H1 (cell line): ENCODE data around the gene ZNF292. TPM values are rescaled to one million over a fixed set of nuclear protein-coding genes. Genes with fewer than 3 reads are reported as not detected.

Experiments used
- CTCF ChIA-PET: fragments of 300-600 bp; sonication (Branson Sonifier 250); formaldehyde crosslinking; loops from one replicate; lab custom pipeline; 2021; ENCODE audit not compliant: partially characterized antibody; lab: Charles Lee
- POLR2A ChIA-PET: fragments of 300-600 bp; sonication (Branson Sonifier 250); formaldehyde crosslinking; loops from one replicate; lab custom pipeline; 2021; ENCODE audit warnings: inconsistent platforms; ENCODE audit not compliant: partially characterized antibody; lab: Charles Lee
- DNase-seq, 2 experiments: peaks; one replicate each; pipeline versions ENCODE4 v3.0.0 to v3.0.0-alpha.2; 2010 to 2022; ENCODE audit warnings: low spot score in 2 of 2, low read depth in 1 of 2, mixed read lengths in 1 of 2
- FAIRE-seq: peaks from 2 replicates; lab custom pipeline; 2011; peaks lifted over from hg19 to GRCh38; lab: Jason Lieb, UNC
- H2AFZ ChIP-seq: 2 replicates; pipeline ENCODE4 v1.8.1; 2012; ENCODE audit warnings: low read length, inconsistent platforms
- H2AK5ac ChIP-seq: 2 replicates; pipeline ENCODE4 v1.6.1; 2013; ENCODE audit warnings: low read depth, low read length
- H2BK120ac ChIP-seq: replicated peaks from 2 replicates; pipeline ENCODE3; 2013; ENCODE audit warnings: low read depth, low read length, inconsistent platforms
- H2BK12ac ChIP-seq: 2 replicates; pipeline ENCODE4 v1.6.1; 2013; ENCODE audit warnings: low read depth, low read length
- H2BK15ac ChIP-seq: 2 replicates; pipeline ENCODE4 v1.6.1; 2013; ENCODE audit warnings: low read length
- H2BK20ac ChIP-seq: 2 replicates; pipeline ENCODE4 v1.6.1; 2013; ENCODE audit warnings: low read length
- H2BK5ac ChIP-seq: 2 replicates; pipeline ENCODE4 v1.6.1; 2013; ENCODE audit warnings: low read depth, low read length
- H3K14ac ChIP-seq: 2 replicates; pipeline ENCODE4 v1.6.1; 2013; ENCODE audit warnings: inconsistent platforms; ENCODE audit not compliant: insufficient read length
- H3K18ac ChIP-seq: 2 replicates; pipeline ENCODE4 v1.6.1; 2013; ENCODE audit warnings: low read length; ENCODE audit errors: extremely low read depth
- H3K23ac ChIP-seq: 2 replicates; pipeline ENCODE4 v1.6.1; 2013; ENCODE audit warnings: inconsistent platforms; ENCODE audit not compliant: insufficient read length
- H3K23me2 ChIP-seq: 2 replicates; pipeline ENCODE4 v1.6.1; 2013; ENCODE audit warnings: low read depth, low read length
- H3K27ac ChIP-seq: 2 replicates; pipeline ENCODE4 v1.6.1; 2011; ENCODE audit warnings: low read depth, low read length, inconsistent platforms
- H3K27me3 ChIP-seq, 4 experiments: replicated peaks in 1 of 4; 1 replicate in 1 of 4; 2 replicates in 3 of 4; pipeline versions ENCODE4 v1.6.1 to v1.8.1; 2011 to 2013; ENCODE audit warnings: low read length in 3 of 4, mild to moderate bottlenecking in 3 of 4, inconsistent platforms in 2 of 4, mixed read lengths in 2 of 4, moderate library complexity in 1 of 4; ENCODE audit not compliant: control insufficient read depth in 3 of 4, insufficient read depth in 3 of 4; ENCODE audit errors: extremely low read depth in 1 of 4
- H3K36me3 ChIP-seq, 4 experiments: 2 replicates each; pipeline versions ENCODE4 v1.6.1 to v1.8.1; 2011 to 2013; ENCODE audit warnings: mild to moderate bottlenecking in 4 of 4, low read length in 3 of 4, moderate library complexity in 2 of 4, control low read depth in 1 of 4, inconsistent platforms in 1 of 4; ENCODE audit not compliant: insufficient read depth in 4 of 4, control insufficient read depth in 2 of 4
- H3K4ac ChIP-seq: replicated peaks from 2 replicates; pipeline ENCODE3; 2013; ENCODE audit warnings: low read length, low read depth, mixed read lengths, inconsistent platforms; ENCODE audit not compliant: insufficient read length
- H3K4me1 ChIP-seq, 4 experiments: replicated peaks in 1 of 4; 1 replicate in 1 of 4; 2 replicates in 3 of 4; pipeline versions ENCODE4 v1.6.1 to v1.8.1; 2011 to 2013; ENCODE audit warnings: low read length in 3 of 4, inconsistent platforms in 2 of 4, mixed read lengths in 1 of 4; ENCODE audit not compliant: insufficient read depth in 4 of 4, control insufficient read depth in 3 of 4
- H3K4me2 ChIP-seq, 2 experiments: 2 replicates each; pipeline versions ENCODE4 v1.6.1 to v1.8.1; 2011 to 2013; ENCODE audit warnings: low read depth in 2 of 2, low read length in 2 of 2, control low read depth in 1 of 2, inconsistent platforms in 1 of 2, mild to moderate bottlenecking in 1 of 2; ENCODE audit not compliant: insufficient read depth in 1 of 2
- H3K4me3 ChIP-seq, 4 experiments: fragments of 200-600, 300-600 bp in 1 of 4; sonication (generic), shearing (Covaris generic), sonication (Bioruptor Twin) in 1 of 4; 2 replicates each; pipeline versions ENCODE4 v1.5.1 to v1.8.1; 2011 to 2016; ENCODE audit warnings: low read length in 4 of 4, low read depth in 3 of 4, control low read depth in 2 of 4, inconsistent platforms in 2 of 4, mild to moderate bottlenecking in 2 of 4, mixed read lengths in 1 of 4, moderate library complexity in 1 of 4; ENCODE audit not compliant: insufficient read depth in 2 of 4; ENCODE audit errors: extremely low read depth in 1 of 4
- H3K56ac ChIP-seq: replicated peaks from 2 replicates; pipeline ENCODE3; 2013; ENCODE audit warnings: low read depth, mild to moderate bottlenecking, mixed read lengths, low read length, inconsistent platforms; ENCODE audit not compliant: insufficient read length
- H3K79me1 ChIP-seq: 2 replicates; pipeline ENCODE4 v1.6.1; 2013; ENCODE audit warnings: low read depth, low read length, control low read depth
- H3K79me2 ChIP-seq, 2 experiments: 2 replicates each; pipeline versions ENCODE4 v1.6.1 to v1.8.1; 2012 to 2013; ENCODE audit warnings: low read length in 2 of 2, mild to moderate bottlenecking in 2 of 2, inconsistent platforms in 1 of 2; ENCODE audit not compliant: insufficient read depth in 2 of 2, control insufficient read depth in 1 of 2
- H3K9ac ChIP-seq, 4 experiments: replicated peaks in 1 of 4; 1 replicate in 1 of 4; 2 replicates in 3 of 4; pipeline versions ENCODE4 v1.6.1 to v1.8.1; 2011 to 2013; ENCODE audit warnings: low read depth in 3 of 4, low read length in 3 of 4, control low read depth in 2 of 4, mild to moderate bottlenecking in 2 of 4, moderate library complexity in 2 of 4, inconsistent platforms in 1 of 4; ENCODE audit errors: extremely low read depth in 1 of 4
- H3K9me3 ChIP-seq, 2 experiments: 2 replicates each; pipeline versions ENCODE4 v1.6.1 to v1.8.1; 2012 to 2013; ENCODE audit warnings: mild to moderate bottlenecking in 2 of 2, moderate library complexity in 2 of 2, control low read depth in 1 of 2, inconsistent platforms in 1 of 2, low read depth in 1 of 2, low read length in 1 of 2, mixed read lengths in 1 of 2; ENCODE audit not compliant: insufficient read depth in 2 of 2
- H4K20me1 ChIP-seq, 2 experiments: replicated peaks in 1 of 2; 2 replicates each; pipeline versions ENCODE3 to v1.8.1; 2011 to 2013; ENCODE audit warnings: inconsistent platforms in 2 of 2, low read length in 2 of 2, mild to moderate bottlenecking in 1 of 2; ENCODE audit not compliant: insufficient read depth in 2 of 2, control insufficient read depth in 1 of 2
- H4K5ac ChIP-seq: 2 replicates; pipeline ENCODE4 v1.6.1; 2013; ENCODE audit warnings: low read length, low read depth, mixed read lengths, inconsistent platforms; ENCODE audit not compliant: insufficient read length
- H4K8ac ChIP-seq: 2 replicates; pipeline ENCODE4 v1.8.0; 2013; ENCODE audit warnings: mild to moderate bottlenecking, moderate library complexity, low read length, inconsistent platforms; ENCODE audit not compliant: insufficient read depth; ENCODE audit errors: extremely low read depth
- H4K91ac ChIP-seq: replicated peaks from 2 replicates; pipeline ENCODE3; 2013; ENCODE audit warnings: low read length, mixed read lengths, inconsistent platforms; ENCODE audit not compliant: insufficient read length
- SP4 ChIP-seq: IDR thresholded peaks from 2 replicates; pipeline ENCODE4 v1.6.1; 2012; ENCODE audit warnings: low read length, inconsistent platforms
- WGBS, 2 experiments: shearing (Covaris generic) in 1 of 2; methylation state at CpG; one replicate each; pipeline versions ENCODE4 v1.1.6 to v1.1.7; 2013 to 2015; ENCODE audit warnings: low lambda C conversion rate in 2 of 2, mixed read lengths in 2 of 2, inconsistent platforms in 1 of 2, low coverage in 1 of 2, missing lambda C conversion rate in 1 of 2; ENCODE audit not compliant: insufficient replicate concordance in 2 of 2, insufficient coverage in 1 of 2, insufficient read length in 1 of 2; ENCODE audit errors: extremely low coverage in 1 of 2, missing lambda C conversion rate in 1 of 2; 5-methylcytosine and 5-hydroxymethylcytosine counted together
- polyA plus RNA-seq, 7 experiments: library from polyadenylated mRNA; depleted of rRNA in 3 of 7; stranded (reverse) in 5 of 7; unstranded in 2 of 7; fragments of >200 nt in 5 of 7; fragments of 200-250 nt in 2 of 7; gene quantifications; 1 replicate in 5 of 7; 2 replicates in 1 of 7; 4 replicates in 1 of 7; pipeline versions ENCODE4 v1.2.1 to v1.2.3, GENCODE V29; 2011 to 2013; ENCODE audit warnings: missing spikeins in 2 of 7, mixed read lengths in 2 of 7
- total RNA-seq: library from RNA; stranded (reverse); fragmentation: NEBNext Ultra II Directional; extraction: Animal tissue kit (Norgen Biotek cat#: 25700); gene quantifications from 2 replicates; pipeline ENCODE4 v1.2.1, GENCODE V29; 2021
- TF ChIP-seq, protein P1 (sequence below): IDR thresholded peaks from 2 replicates; pipeline ENCODE4 v1.6.1; 2012; ENCODE audit warnings: low read length, inconsistent platforms

ZNF292 gene
- total and polyA plus RNA-seq, 2 of the 8 experiments (the other 6 are each of a cell fraction or from before 2014, with no cell fraction given): 6.8 to 44.2 TPM

DNA sequence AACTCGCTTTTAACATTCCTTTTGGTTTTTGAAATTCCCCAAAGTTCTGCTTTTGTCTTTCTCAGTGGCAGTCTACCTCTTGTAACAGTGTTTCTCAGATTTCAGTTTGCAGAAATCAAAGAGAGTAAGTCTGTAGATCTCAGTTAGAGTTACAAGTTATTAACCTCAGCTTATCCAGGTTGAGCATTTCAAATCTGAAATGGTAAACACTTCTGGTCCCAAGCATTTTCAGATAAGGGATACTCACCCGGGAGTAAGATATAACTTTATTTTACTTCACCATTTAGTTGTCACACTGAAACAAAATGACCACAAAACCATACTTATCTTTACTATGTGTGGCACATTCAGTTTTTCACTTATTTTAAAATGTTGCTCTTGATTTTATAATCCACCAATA, 9.8 kb downstream of the ZNF292 start:
- peaks cover 0 to 19% (median 7%) of the 10 kb centered on the region in 4 experiments; a peak in 6 of 7 replicates for H3K4me1 ChIP-seq
- ChIA-PET POLR2A (interaction anchor here (0.8 to 3.1 kb wide), 2 partner anchors 8 to 247 kb away, joined by 3 to 23 read pairs; partner anchors contain the start of gene ZNF292), CTCF (no interaction called here)

More for the DNA sequence above, 9.8 kb downstream of the ZNF292 start:
- no peak for TF ChIP-seq SP4
- TF ChIP-seq, protein P1, sequence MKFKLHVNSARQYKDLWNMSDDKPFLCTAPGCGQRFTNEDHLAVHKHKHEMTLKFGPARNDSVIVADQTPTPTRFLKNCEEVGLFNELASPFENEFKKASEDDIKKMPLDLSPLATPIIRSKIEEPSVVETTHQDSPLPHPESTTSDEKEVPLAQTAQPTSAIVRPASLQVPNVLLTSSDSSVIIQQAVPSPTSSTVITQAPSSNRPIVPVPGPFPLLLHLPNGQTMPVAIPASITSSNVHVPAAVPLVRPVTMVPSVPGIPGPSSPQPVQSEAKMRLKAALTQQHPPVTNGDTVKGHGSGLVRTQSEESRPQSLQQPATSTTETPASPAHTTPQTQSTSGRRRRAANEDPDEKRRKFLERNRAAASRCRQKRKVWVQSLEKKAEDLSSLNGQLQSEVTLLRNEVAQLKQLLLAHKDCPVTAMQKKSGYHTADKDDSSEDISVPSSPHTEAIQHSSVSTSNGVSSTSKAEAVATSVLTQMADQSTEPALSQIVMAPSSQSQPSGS: no peak
- TF ChIP-seq, all 59 proteins: peak for 0
- Histone ChIP-seq H3K18ac (no peak overlapping the region), H3K23ac (no peak overlapping the region), H3K23me2 (no peaks in the 10 kb centered on the region), H3K4ac (no peak overlapping the region), H3K9ac (no peak overlapping the region), H3K79me1 (no peaks in the 10 kb centered on the region), H4K20me1 (peaks cover 22 to 23% of the 10 kb centered on the region in 2 experiments), H4K91ac (no peak overlapping the region), H3K9me3 (no peaks in the 10 kb centered on the region), H3K14ac (no peak overlapping the region), H3K4me3 (no peak overlapping the region), H2BK120ac (no peak overlapping the region), H3K4me2 (0 out of 4 replicates have a peak overlapping the region, but pooled peaks of 1 of the 2 experiments have one; percentile 6), H2AK5ac (no peak overlapping the region), H4K8ac (no peak overlapping the region), H2BK5ac (no peak overlapping the region), H3K27me3 (no peaks in the 10 kb centered on the region), H2BK15ac (no peak overlapping the region), H2BK12ac (no peak overlapping the region), H2BK20ac (no peak overlapping the region), H3K36me3 (peaks cover 0 to 8% (median 0%) of the 10 kb centered on the region in 4 experiments; a peak in 1 of 8 replicates), H2AFZ (no peak overlapping the region), H3K79me2 (peaks cover 45 to 100% of the 10 kb centered on the region in 2 experiments), H4K5ac (no peak overlapping the region), H3K27ac (no peak overlapping the region), H3K56ac (no peak overlapping the region)
- WGBS, 2 experiments: 64% methylated on average over 2 of the region's 2 CpGs; no CpG with 5 or more reads in 1 of the 2 experiments
- DNase-seq: no peak
- no peak for FAIRE-seq
